H1 (cell line): ENCODE results near the gene XNDC1N. TPM values are rescaled to one million over a fixed set of nuclear protein-coding genes. Genes with fewer than 3 reads are reported as not detected.

ENCODE experiments used
- CTCF ChIA-PET: fragments of 300-600 bp; sonication (Branson Sonifier 250); formaldehyde crosslinking; loops from one replicate; lab custom pipeline; 2021; ENCODE audit not compliant: partially characterized antibody; lab: Charles Lee
- POLR2A ChIA-PET: fragments of 300-600 bp; sonication (Branson Sonifier 250); formaldehyde crosslinking; loops from one replicate; lab custom pipeline; 2021; ENCODE audit warnings: inconsistent platforms; ENCODE audit not compliant: partially characterized antibody; lab: Charles Lee
- DNase-seq, 2 experiments: peaks; one replicate each; pipeline versions ENCODE4 v3.0.0 to v3.0.0-alpha.2; 2010 to 2022; ENCODE audit warnings: low spot score in 2 of 2, low read depth in 1 of 2, mixed read lengths in 1 of 2
- FAIRE-seq: peaks from 2 replicates; lab custom pipeline; 2011; peaks lifted over from hg19 to GRCh38; lab: Jason Lieb, UNC
- H2AFZ ChIP-seq: 2 replicates; pipeline ENCODE4 v1.8.1; 2012; ENCODE audit warnings: low read length, inconsistent platforms
- H2AK5ac ChIP-seq: 2 replicates; pipeline ENCODE4 v1.6.1; 2013; ENCODE audit warnings: low read depth, low read length
- H2BK120ac ChIP-seq: replicated peaks from 2 replicates; pipeline ENCODE3; 2013; ENCODE audit warnings: low read depth, low read length, inconsistent platforms
- H2BK12ac ChIP-seq: 2 replicates; pipeline ENCODE4 v1.6.1; 2013; ENCODE audit warnings: low read depth, low read length
- H2BK15ac ChIP-seq: 2 replicates; pipeline ENCODE4 v1.6.1; 2013; ENCODE audit warnings: low read length
- H2BK20ac ChIP-seq: 2 replicates; pipeline ENCODE4 v1.6.1; 2013; ENCODE audit warnings: low read length
- H2BK5ac ChIP-seq: 2 replicates; pipeline ENCODE4 v1.6.1; 2013; ENCODE audit warnings: low read depth, low read length
- H3K14ac ChIP-seq: 2 replicates; pipeline ENCODE4 v1.6.1; 2013; ENCODE audit warnings: inconsistent platforms; ENCODE audit not compliant: insufficient read length
- H3K18ac ChIP-seq: 2 replicates; pipeline ENCODE4 v1.6.1; 2013; ENCODE audit warnings: low read length; ENCODE audit errors: extremely low read depth
- H3K23ac ChIP-seq: 2 replicates; pipeline ENCODE4 v1.6.1; 2013; ENCODE audit warnings: inconsistent platforms; ENCODE audit not compliant: insufficient read length
- H3K23me2 ChIP-seq: 2 replicates; pipeline ENCODE4 v1.6.1; 2013; ENCODE audit warnings: low read depth, low read length
- H3K27ac ChIP-seq: 2 replicates; pipeline ENCODE4 v1.6.1; 2011; ENCODE audit warnings: low read depth, low read length, inconsistent platforms
- H3K27me3 ChIP-seq, 4 experiments: replicated peaks in 1 of 4; 1 replicate in 1 of 4; 2 replicates in 3 of 4; pipeline versions ENCODE4 v1.6.1 to v1.8.1; 2011 to 2013; ENCODE audit warnings: low read length in 3 of 4, mild to moderate bottlenecking in 3 of 4, inconsistent platforms in 2 of 4, mixed read lengths in 2 of 4, moderate library complexity in 1 of 4; ENCODE audit not compliant: control insufficient read depth in 3 of 4, insufficient read depth in 3 of 4; ENCODE audit errors: extremely low read depth in 1 of 4
- H3K36me3 ChIP-seq, 4 experiments: 2 replicates each; pipeline versions ENCODE4 v1.6.1 to v1.8.1; 2011 to 2013; ENCODE audit warnings: mild to moderate bottlenecking in 4 of 4, low read length in 3 of 4, moderate library complexity in 2 of 4, control low read depth in 1 of 4, inconsistent platforms in 1 of 4; ENCODE audit not compliant: insufficient read depth in 4 of 4, control insufficient read depth in 2 of 4
- H3K4ac ChIP-seq: replicated peaks from 2 replicates; pipeline ENCODE3; 2013; ENCODE audit warnings: low read length, low read depth, mixed read lengths, inconsistent platforms; ENCODE audit not compliant: insufficient read length
- H3K4me1 ChIP-seq, 4 experiments: replicated peaks in 1 of 4; 1 replicate in 1 of 4; 2 replicates in 3 of 4; pipeline versions ENCODE4 v1.6.1 to v1.8.1; 2011 to 2013; ENCODE audit warnings: low read length in 3 of 4, inconsistent platforms in 2 of 4, mixed read lengths in 1 of 4; ENCODE audit not compliant: insufficient read depth in 4 of 4, control insufficient read depth in 3 of 4
- H3K4me2 ChIP-seq, 2 experiments: 2 replicates each; pipeline versions ENCODE4 v1.6.1 to v1.8.1; 2011 to 2013; ENCODE audit warnings: low read depth in 2 of 2, low read length in 2 of 2, control low read depth in 1 of 2, inconsistent platforms in 1 of 2, mild to moderate bottlenecking in 1 of 2; ENCODE audit not compliant: insufficient read depth in 1 of 2
- H3K4me3 ChIP-seq, 4 experiments: fragments of 200-600, 300-600 bp in 1 of 4; sonication (generic), shearing (Covaris generic), sonication (Bioruptor Twin) in 1 of 4; 2 replicates each; pipeline versions ENCODE4 v1.5.1 to v1.8.1; 2011 to 2016; ENCODE audit warnings: low read length in 4 of 4, low read depth in 3 of 4, control low read depth in 2 of 4, inconsistent platforms in 2 of 4, mild to moderate bottlenecking in 2 of 4, mixed read lengths in 1 of 4, moderate library complexity in 1 of 4; ENCODE audit not compliant: insufficient read depth in 2 of 4; ENCODE audit errors: extremely low read depth in 1 of 4
- H3K56ac ChIP-seq: replicated peaks from 2 replicates; pipeline ENCODE3; 2013; ENCODE audit warnings: low read depth, mild to moderate bottlenecking, mixed read lengths, low read length, inconsistent platforms; ENCODE audit not compliant: insufficient read length
- H3K79me1 ChIP-seq: 2 replicates; pipeline ENCODE4 v1.6.1; 2013; ENCODE audit warnings: low read depth, low read length, control low read depth
- H3K79me2 ChIP-seq, 2 experiments: 2 replicates each; pipeline versions ENCODE4 v1.6.1 to v1.8.1; 2012 to 2013; ENCODE audit warnings: low read length in 2 of 2, mild to moderate bottlenecking in 2 of 2, inconsistent platforms in 1 of 2; ENCODE audit not compliant: insufficient read depth in 2 of 2, control insufficient read depth in 1 of 2
- H3K9ac ChIP-seq, 4 experiments: replicated peaks in 1 of 4; 1 replicate in 1 of 4; 2 replicates in 3 of 4; pipeline versions ENCODE4 v1.6.1 to v1.8.1; 2011 to 2013; ENCODE audit warnings: low read depth in 3 of 4, low read length in 3 of 4, control low read depth in 2 of 4, mild to moderate bottlenecking in 2 of 4, moderate library complexity in 2 of 4, inconsistent platforms in 1 of 4; ENCODE audit errors: extremely low read depth in 1 of 4
- H3K9me3 ChIP-seq, 2 experiments: 2 replicates each; pipeline versions ENCODE4 v1.6.1 to v1.8.1; 2012 to 2013; ENCODE audit warnings: mild to moderate bottlenecking in 2 of 2, moderate library complexity in 2 of 2, control low read depth in 1 of 2, inconsistent platforms in 1 of 2, low read depth in 1 of 2, low read length in 1 of 2, mixed read lengths in 1 of 2; ENCODE audit not compliant: insufficient read depth in 2 of 2
- H4K20me1 ChIP-seq, 2 experiments: replicated peaks in 1 of 2; 2 replicates each; pipeline versions ENCODE3 to v1.8.1; 2011 to 2013; ENCODE audit warnings: inconsistent platforms in 2 of 2, low read length in 2 of 2, mild to moderate bottlenecking in 1 of 2; ENCODE audit not compliant: insufficient read depth in 2 of 2, control insufficient read depth in 1 of 2
- H4K5ac ChIP-seq: 2 replicates; pipeline ENCODE4 v1.6.1; 2013; ENCODE audit warnings: low read length, low read depth, mixed read lengths, inconsistent platforms; ENCODE audit not compliant: insufficient read length
- H4K8ac ChIP-seq: 2 replicates; pipeline ENCODE4 v1.8.0; 2013; ENCODE audit warnings: mild to moderate bottlenecking, moderate library complexity, low read length, inconsistent platforms; ENCODE audit not compliant: insufficient read depth; ENCODE audit errors: extremely low read depth
- H4K91ac ChIP-seq: replicated peaks from 2 replicates; pipeline ENCODE3; 2013; ENCODE audit warnings: low read length, mixed read lengths, inconsistent platforms; ENCODE audit not compliant: insufficient read length
- BRCA1 ChIP-seq: IDR thresholded peaks from 2 replicates; pipeline ENCODE4 v1.6.1; 2012; ENCODE audit warnings: low read depth, low read length, improper control_type of control experiment
- CHD2 ChIP-seq: IDR thresholded peaks from 2 replicates; pipeline ENCODE4 v1.6.1; 2012; ENCODE audit warnings: low read length, improper control_type of control experiment
- EZH2 ChIP-seq: fragments of 200-600 bp; sonication (generic); IDR thresholded peaks from 2 replicates; pipeline ENCODE4 v1.7.1; 2012; ENCODE audit warnings: low read depth, mild to moderate bottlenecking, moderate library complexity, low read length, inconsistent platforms; ENCODE audit not compliant: severe bottlenecking
- GTF2F1 ChIP-seq: IDR thresholded peaks from 2 replicates; pipeline ENCODE4 v1.6.1; 2012; ENCODE audit warnings: low read depth, low read length, improper control_type of control experiment, borderline replicate concordance
- JUND ChIP-seq: IDR thresholded peaks from 2 replicates; pipeline ENCODE4 v1.6.1; 2011; ENCODE audit warnings: mild to moderate bottlenecking, improper control_type of control experiment, low read length
- NANOG ChIP-seq: IDR thresholded peaks from 2 replicates; pipeline ENCODE4 v1.6.1; 2011; ENCODE audit warnings: low read length, low read depth, mild to moderate bottlenecking, inconsistent platforms; ENCODE audit not compliant: insufficient read depth, poor library complexity, severe bottlenecking
- RXRA ChIP-seq: IDR thresholded peaks from 2 replicates; pipeline ENCODE4 v1.6.1; 2011; ENCODE audit warnings: low read depth, mild to moderate bottlenecking, low read length, moderate library complexity; ENCODE audit not compliant: insufficient read depth
- SAP30 ChIP-seq: fragments of 300-600 bp; sonication (generic); IDR thresholded peaks from 2 replicates; pipeline ENCODE4 v1.7.1; 2012; ENCODE audit warnings: low read length, moderate library complexity, mild to moderate bottlenecking, inconsistent platforms; ENCODE audit not compliant: insufficient read depth, insufficient replicate concordance
- SIN3A ChIP-seq, 2 experiments: IDR thresholded peaks in 1 of 2; conservative IDR thresholded peaks in 1 of 2; 2 replicates each; pipeline ENCODE4 v1.6.1; 2011 to 2012; ENCODE audit warnings: low read length in 2 of 2, improper control_type of control experiment in 1 of 2, low read depth in 1 of 2, mild to moderate bottlenecking in 1 of 2
- SP1 ChIP-seq: IDR thresholded peaks from 2 replicates; pipeline ENCODE4 v1.6.1; 2011; ENCODE audit warnings: low read depth, low read length
- SRF ChIP-seq: IDR thresholded peaks from 2 replicates; pipeline ENCODE4 v1.6.1; 2011; ENCODE audit warnings: mild to moderate bottlenecking, low read depth, low read length, moderate library complexity
- WGBS, 2 experiments: shearing (Covaris generic) in 1 of 2; methylation state at CpG; one replicate each; pipeline versions ENCODE4 v1.1.6 to v1.1.7; 2013 to 2015; ENCODE audit warnings: low lambda C conversion rate in 2 of 2, mixed read lengths in 2 of 2, inconsistent platforms in 1 of 2, low coverage in 1 of 2, missing lambda C conversion rate in 1 of 2; ENCODE audit not compliant: insufficient replicate concordance in 2 of 2, insufficient coverage in 1 of 2, insufficient read length in 1 of 2; ENCODE audit errors: extremely low coverage in 1 of 2, missing lambda C conversion rate in 1 of 2; 5-methylcytosine and 5-hydroxymethylcytosine counted together
- polyA plus RNA-seq, 7 experiments: library from polyadenylated mRNA; depleted of rRNA in 3 of 7; stranded (reverse) in 5 of 7; unstranded in 2 of 7; fragments of >200 nt in 5 of 7; fragments of 200-250 nt in 2 of 7; gene quantifications; 1 replicate in 5 of 7; 2 replicates in 1 of 7; 4 replicates in 1 of 7; pipeline versions ENCODE4 v1.2.1 to v1.2.3, GENCODE V29; 2011 to 2013; ENCODE audit warnings: missing spikeins in 2 of 7, mixed read lengths in 2 of 7
- total RNA-seq: library from RNA; stranded (reverse); fragmentation: NEBNext Ultra II Directional; extraction: Animal tissue kit (Norgen Biotek cat#: 25700); gene quantifications from 2 replicates; pipeline ENCODE4 v1.2.1, GENCODE V29; 2021
- TF ChIP-seq, protein P1 (sequence below): IDR thresholded peaks from 2 replicates; pipeline ENCODE4 v1.6.1; 2012; ENCODE audit warnings: inconsistent platforms

XNDC1N gene
- total and polyA plus RNA-seq, 2 of the 8 experiments (the other 6 are each of a cell fraction or from before 2014, with no cell fraction given), result 5.8 to 7.5 TPM

DNA sequence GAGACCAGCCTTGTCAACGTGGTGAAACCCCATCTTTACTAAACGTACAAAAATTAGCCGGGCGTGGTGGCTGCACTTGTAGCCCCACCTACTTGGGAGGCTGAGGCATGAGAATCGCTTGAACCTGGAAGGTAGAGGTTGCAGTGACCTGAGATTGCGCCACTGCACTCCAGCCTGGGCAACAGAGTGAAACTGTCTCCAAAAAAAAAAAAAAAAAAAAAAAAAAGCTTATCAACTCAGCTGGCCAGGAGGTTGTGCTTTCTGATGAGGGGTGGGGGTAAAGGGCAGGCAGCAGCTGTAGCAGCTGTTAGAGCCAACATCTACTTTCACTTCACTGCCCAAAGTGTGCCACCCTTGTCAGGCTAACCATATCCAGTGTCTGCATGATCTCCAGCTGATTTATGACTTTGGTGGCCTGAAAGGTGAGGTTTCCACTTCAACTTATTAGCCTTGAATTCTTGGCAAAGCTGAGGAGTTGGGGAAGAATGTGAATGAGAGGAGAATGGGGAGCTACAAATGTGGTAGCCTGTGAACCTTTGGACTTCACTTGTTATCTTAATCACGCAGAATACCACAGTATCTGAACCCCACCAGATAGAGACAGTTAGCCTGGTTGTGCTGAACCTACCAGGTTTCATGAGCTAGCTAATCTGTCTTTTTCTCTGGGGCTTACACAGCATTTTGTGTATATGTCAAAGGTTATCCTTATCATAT, 20.1 kb upstream of the XNDC1N start:
- Histone ChIP-seq H3K9me3 (no peaks in the 10 kb centered on the region), H3K56ac (no peak overlapping the region), H3K23ac (no peak overlapping the region), H4K8ac (no peak overlapping the region), H4K5ac (no peak overlapping the region), H3K27ac (no peak overlapping the region), H4K20me1 (peaks cover 4% of the 10 kb centered on the region in 2 experiments), H2BK120ac (no peak overlapping the region), H2BK15ac (no peak overlapping the region), H2AK5ac (no peak overlapping the region), H3K36me3 (no peaks in the 10 kb centered on the region), H3K23me2 (no peaks in the 10 kb centered on the region), H2BK20ac (no peak overlapping the region), H4K91ac (no peak overlapping the region), H3K9ac (no peak overlapping the region), H3K4me2 (no peak overlapping the region), H3K27me3 (no peaks in the 10 kb centered on the region), H3K79me1 (peaks cover 3% of the 10 kb centered on the region; the same call in 1 of the 2 replicates), H2BK5ac (no peak overlapping the region), H3K79me2 (peaks cover 0 to 55% of the 10 kb centered on the region in 2 experiments; a peak in 2 of 4 replicates), H2BK12ac (no peak overlapping the region), H2AFZ (no peak overlapping the region), H3K18ac (no peak overlapping the region), H3K4ac (no peak overlapping the region), H3K4me1 (no peaks in the 10 kb centered on the region), H3K4me3 (no peak overlapping the region), H3K14ac (no peak overlapping the region)
- FAIRE-seq (no peak), DNase-seq (no peak)
- ChIA-PET POLR2A (interaction anchor here (0.9 to 1.4 kb wide), 2 partner anchors 12 to 20 kb away, joined by 5 read pairs; partner anchors contain the start of genes RNF121 and XNDC1N), CTCF (interaction anchor here (1.0 kb wide), 1 partner anchor 10 kb away, joined by 9 read pairs; no protein-coding TSS in a partner anchor)
- 91% methylated on average over 7 of the region's 7 CpGs; no CpG with 5 or more reads in 1 of the 2 experiments for WGBS, 2 experiments
- TF ChIP-seq EZH2, result no peak
- TF ChIP-seq SP1, result no peak
- TF ChIP-seq JUND, result no peak
- TF ChIP-seq, protein P1, sequence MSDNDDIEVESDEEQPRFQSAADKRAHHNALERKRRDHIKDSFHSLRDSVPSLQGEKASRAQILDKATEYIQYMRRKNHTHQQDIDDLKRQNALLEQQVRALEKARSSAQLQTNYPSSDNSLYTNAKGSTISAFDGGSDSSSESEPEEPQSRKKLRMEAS, result no peak
- no peak for TF ChIP-seq SRF
- TF ChIP-seq NANOG, result no peak
- TF ChIP-seq SIN3A (conservative IDR thresholded peaks at IDR 0.05 in 1 of 2, IDR thresholded peaks at IDR 0.05 in 1 of 2; ENCODE audit: low read depth in 1 of 2, low read length in 2 of 2), result no peak
- TF ChIP-seq GTF2F1, result no peak
- no peak for TF ChIP-seq SAP30
- no peak for TF ChIP-seq RXRA
- TF ChIP-seq CHD2, result no peak
- TF ChIP-seq BRCA1, result no peak
